ENCODE data around the gene PDE8B. TPM values are rescaled to one million over a fixed set of nuclear protein-coding genes. Genes with fewer than 3 reads are reported as not detected.

The PDE8B gene
- total RNA-seq, 2 experiments from 2014 or later: 0.05 TPM; not detected in 1

GRCh38 chr5:77225531-77225930 lies 15.1 kb downstream of the PDE8B start:
- CTCF ChIA-PET: no interaction called here
- Mint-ChIP-seq H3K9me3 (peaks cover 7% of the 10 kb centered on the region), H3K36me3 (ENCODE audit: low read depth) (no peaks in the 10 kb centered on the region)

GRCh38 chr5:77229887-77230286 lies 19.4 kb downstream of the PDE8B start:
- peaks cover 7% of the 10 kb centered on the region for H3K9me3 Mint-ChIP-seq
- ChIA-PET CTCF (no interaction called here), POLR2A (no interaction called here)
- no peaks in the 10 kb centered on the region for H3K36me3 Mint-ChIP-seq (ENCODE audit: low read depth)
- no peak overlapping the region for H3K4me3 Mint-ChIP-seq
- H3K27me3 Mint-ChIP-seq: peaks cover 17% of the 10 kb centered on the region
- no peak overlapping the region for H3K27ac Mint-ChIP-seq
- no peak for DNase-seq
- no peaks in the 10 kb centered on the region for H3K4me1 Mint-ChIP-seq

More at GRCh38 chr5:77225531-77225930, 15.1 kb downstream of the PDE8B start:
- DNase-seq: no peak
- no peak overlapping the region for H3K27ac Mint-ChIP-seq
- H3K27me3 Mint-ChIP-seq: peaks cover 27% of the 10 kb centered on the region
- no peaks in the 10 kb centered on the region for H3K4me1 Mint-ChIP-seq
- H3K4me3 Mint-ChIP-seq: no peak overlapping the region
- POLR2A ChIA-PET: no interaction called here

GRCh38 chr5:77230727-77231470 lies 20.4 kb downstream of the PDE8B start:
- DNase-seq: no peak
- H3K36me3 Mint-ChIP-seq (ENCODE audit: low read depth): no peaks in the 10 kb centered on the region
- peaks cover 13% of the 10 kb centered on the region for H3K27me3 Mint-ChIP-seq
- H3K4me3 Mint-ChIP-seq: no peak overlapping the region
- H3K27ac Mint-ChIP-seq: no peak overlapping the region
- CTCF ChIA-PET: interaction anchor here (0.5 kb wide), 1 partner anchor 729 kb away, joined by 3 read pairs; no protein-coding TSS in a partner anchor
- POLR2A ChIA-PET: no interaction called here
- peaks cover 7% of the 10 kb centered on the region for H3K9me3 Mint-ChIP-seq
- no peaks in the 10 kb centered on the region for H3K4me1 Mint-ChIP-seq

- DNase-seq: no peak
- Mint-ChIP-seq H3K4me1 (no peaks in the 10 kb centered on the region), H3K27ac (no peak overlapping the region), H3K27me3 (peaks cover 17% of the 10 kb centered on the region), H3K36me3 (ENCODE audit: low read depth) (no peaks in the 10 kb centered on the region), H3K4me3 (no peak overlapping the region), H3K9me3 (peaks cover 7% of the 10 kb centered on the region)
- CTCF ChIA-PET: interaction anchor here (0.7 kb wide), 1 partner anchor 251 kb away, joined by 3 read pairs; no protein-coding TSS in a partner anchor
- POLR2A ChIA-PET: no interaction called here
Observed at GRCh38 chr5:77231471-77232138, 21.1 kb downstream of the PDE8B start.

- ChIA-PET CTCF (interaction anchor here (0.7 kb wide), 1 partner anchor 250 kb away, joined by 3 read pairs; no protein-coding TSS in a partner anchor), POLR2A (no interaction called here)
- H3K4me1 Mint-ChIP-seq: no peaks in the 10 kb centered on the region
- peaks cover 17% of the 10 kb centered on the region for H3K27me3 Mint-ChIP-seq
- no peak overlapping the region for H3K4me3 Mint-ChIP-seq
- peaks cover 7% of the 10 kb centered on the region for H3K9me3 Mint-ChIP-seq
- DNase-seq: no peak
- H3K27ac Mint-ChIP-seq: no peak overlapping the region
- no peaks in the 10 kb centered on the region for H3K36me3 Mint-ChIP-seq (ENCODE audit: low read depth)
Observed at GRCh38 chr5:77232574-77233358, 22.3 kb downstream of the PDE8B start.

- POLR2A ChIA-PET: no interaction called here
- H3K4me3 Mint-ChIP-seq: no peak overlapping the region
- H3K9me3 Mint-ChIP-seq: no peaks in the 10 kb centered on the region
- no peaks in the 10 kb centered on the region for H3K4me1 Mint-ChIP-seq
- CTCF ChIA-PET: no interaction called here
- no peaks in the 10 kb centered on the region for H3K36me3 Mint-ChIP-seq (ENCODE audit: low read depth)
- H3K27me3 Mint-ChIP-seq: peaks cover 19% of the 10 kb centered on the region
- DNase-seq: no peak
- no peak overlapping the region for H3K27ac Mint-ChIP-seq
Observed at GRCh38 chr5:77235846-77236721, 25.6 kb downstream of the PDE8B start.

GRCh38 chr5:77239126-77239741 lies 28.8 kb downstream of the PDE8B start:
- H3K27ac Mint-ChIP-seq: no peak overlapping the region
- H3K4me3 Mint-ChIP-seq: no peak overlapping the region
- H3K36me3 Mint-ChIP-seq (ENCODE audit: low read depth): no peaks in the 10 kb centered on the region
- H3K9me3 Mint-ChIP-seq: no peaks in the 10 kb centered on the region
- no peak for DNase-seq
- ChIA-PET CTCF (interaction anchor here (1.0 to 1.6 kb wide), 4 partner anchors 30 to 161 kb away, joined by 3 read pairs; no protein-coding TSS in a partner anchor), POLR2A (no interaction called here)
- H3K4me1 Mint-ChIP-seq: no peaks in the 10 kb centered on the region
- peaks cover 18% of the 10 kb centered on the region for H3K27me3 Mint-ChIP-seq

- ChIA-PET POLR2A (no interaction called here), CTCF (no interaction called here)
- H3K36me3 Mint-ChIP-seq (ENCODE audit: low read depth): no peaks in the 10 kb centered on the region
- no peaks in the 10 kb centered on the region for H3K4me1 Mint-ChIP-seq
- no peaks in the 10 kb centered on the region for H3K9me3 Mint-ChIP-seq
- no peak overlapping the region for H3K4me3 Mint-ChIP-seq
- no peak for DNase-seq
- no peak overlapping the region for H3K27ac Mint-ChIP-seq
- peaks cover 12% of the 10 kb centered on the region for H3K27me3 Mint-ChIP-seq
Observed at GRCh38 chr5:77241444-77241843, 31.0 kb downstream of the PDE8B start.

GRCh38 chr5:77249475-77249874 lies 39.0 kb downstream of the PDE8B start:
- CTCF ChIA-PET: no interaction called here
- H3K4me3 Mint-ChIP-seq: no peak overlapping the region

GRCh38 chr5:77250021-77250420 lies 39.5 kb downstream of the PDE8B start:
- H3K36me3 Mint-ChIP-seq (ENCODE audit: low read depth): no peaks in the 10 kb centered on the region

More at GRCh38 chr5:77249475-77249874, 39.0 kb downstream of the PDE8B start:
- no peaks in the 10 kb centered on the region for H3K9me3 Mint-ChIP-seq
- H3K27ac Mint-ChIP-seq: no peak overlapping the region
- H3K27me3 Mint-ChIP-seq: peaks cover 25% of the 10 kb centered on the region
- DNase-seq: no peak
- POLR2A ChIA-PET: no interaction called here
- H3K36me3 Mint-ChIP-seq (ENCODE audit: low read depth): no peaks in the 10 kb centered on the region
- no peaks in the 10 kb centered on the region for H3K4me1 Mint-ChIP-seq

GRCh38 chr5:77251921-77252320 lies 41.4 kb downstream of the PDE8B start:
- ChIA-PET POLR2A (no interaction called here), CTCF (no interaction called here)
- Mint-ChIP-seq H3K4me1 (no peaks in the 10 kb centered on the region), H3K9me3 (no peaks in the 10 kb centered on the region), H3K36me3 (ENCODE audit: low read depth) (no peaks in the 10 kb centered on the region), H3K27ac (no peak overlapping the region), H3K27me3 (peaks cover 37% of the 10 kb centered on the region), H3K4me3 (no peak overlapping the region)
- DNase-seq: no peak

More at GRCh38 chr5:77250021-77250420, 39.5 kb downstream of the PDE8B start:
- Mint-ChIP-seq H3K4me3 (no peak overlapping the region), H3K27me3 (peaks cover 30% of the 10 kb centered on the region), H3K9me3 (no peaks in the 10 kb centered on the region), H3K4me1 (no peaks in the 10 kb centered on the region), H3K27ac (no peak overlapping the region)
- ChIA-PET CTCF (no interaction called here), POLR2A (no interaction called here)
- no peak for DNase-seq

- H3K4me1 Mint-ChIP-seq: peaks cover 4% of the 10 kb centered on the region
- DNase-seq: no peak
- peaks cover 41% of the 10 kb centered on the region for H3K27me3 Mint-ChIP-seq
- CTCF ChIA-PET: no interaction called here
- no peaks in the 10 kb centered on the region for H3K36me3 Mint-ChIP-seq (ENCODE audit: low read depth)
- POLR2A ChIA-PET: no interaction called here
- H3K4me3 Mint-ChIP-seq: no peak overlapping the region
- no peaks in the 10 kb centered on the region for H3K9me3 Mint-ChIP-seq
- no peak overlapping the region for H3K27ac Mint-ChIP-seq
Observed at GRCh38 chr5:77255617-77256016, 45.1 kb downstream of the PDE8B start.

Data from activated CD4-positive, alpha-beta memory T cell treated with anti-CD3 and anti-CD28 coated beads, Interleukin-2, amount 10 ng/mL, durations not matched to agents 7 days and 5 days (primary cell).